Fibroblast of peridontal ligament (primary cell): ENCODE data around the gene C3orf52.
"Not testable (repeated sequence)": the region's sequence is repeated elsewhere in the genome, so short reads cannot be mapped to it uniquely, and the experiment has no call there.

ENCODE experiments used
- DNase-seq: peaks from one replicate; pipeline ENCODE4 v3.0.0-alpha.2; 2010; ENCODE audit errors: extremely low read depth

The C3orf52 gene, protein sequence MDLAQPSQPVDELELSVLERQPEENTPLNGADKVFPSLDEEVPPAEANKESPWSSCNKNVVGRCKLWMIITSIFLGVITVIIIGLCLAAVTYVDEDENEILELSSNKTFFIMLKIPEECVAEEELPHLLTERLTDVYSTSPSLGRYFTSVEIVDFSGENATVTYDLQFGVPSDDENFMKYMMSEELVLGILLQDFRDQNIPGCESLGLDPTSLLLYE

DNA sequence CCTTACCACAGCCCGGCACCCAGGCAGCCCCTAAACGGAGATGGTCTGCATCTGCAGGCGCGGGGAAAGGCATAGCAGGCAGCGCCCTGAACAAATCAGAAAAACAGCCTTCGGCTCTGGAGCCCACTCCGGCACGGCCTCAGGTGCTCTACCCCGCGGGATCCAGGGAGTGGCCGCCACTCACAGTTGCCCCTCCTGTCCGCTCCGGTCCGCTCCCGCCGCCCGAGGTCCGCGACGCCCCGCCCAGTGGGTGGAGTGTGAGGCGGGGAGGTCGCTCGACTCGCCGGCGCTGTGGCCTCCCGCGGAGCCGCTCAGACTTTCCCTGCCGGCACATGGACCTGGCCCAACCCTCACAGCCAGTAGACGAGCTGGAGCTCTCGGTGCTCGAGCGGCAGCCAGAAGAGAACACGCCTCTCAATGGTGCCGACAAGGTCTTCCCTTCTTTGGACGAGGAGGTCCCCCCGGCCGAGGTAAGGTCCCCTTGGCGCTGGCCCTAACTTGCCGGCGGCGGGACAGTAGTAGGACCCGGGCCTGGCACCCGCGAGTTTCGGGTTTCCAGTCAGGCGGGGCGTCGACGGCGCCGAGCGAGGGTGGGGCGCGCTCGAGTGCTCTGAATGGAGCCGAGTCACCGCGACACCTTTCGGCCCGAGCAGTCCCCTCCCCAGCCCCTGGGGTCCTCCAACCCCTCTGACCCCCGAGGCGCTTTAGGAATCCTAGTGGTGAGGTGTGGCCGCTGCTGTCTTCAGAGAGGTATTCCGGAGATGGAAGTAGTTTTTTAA lies at the start of gene C3orf52:
Gene C3orf52 (plus strand): TSS at position 314 of the 779 bp plus-strand sequence. CDS start 19 bp downstream, at position 333.
- peak; percentile 46 for DNase-seq

DNA sequence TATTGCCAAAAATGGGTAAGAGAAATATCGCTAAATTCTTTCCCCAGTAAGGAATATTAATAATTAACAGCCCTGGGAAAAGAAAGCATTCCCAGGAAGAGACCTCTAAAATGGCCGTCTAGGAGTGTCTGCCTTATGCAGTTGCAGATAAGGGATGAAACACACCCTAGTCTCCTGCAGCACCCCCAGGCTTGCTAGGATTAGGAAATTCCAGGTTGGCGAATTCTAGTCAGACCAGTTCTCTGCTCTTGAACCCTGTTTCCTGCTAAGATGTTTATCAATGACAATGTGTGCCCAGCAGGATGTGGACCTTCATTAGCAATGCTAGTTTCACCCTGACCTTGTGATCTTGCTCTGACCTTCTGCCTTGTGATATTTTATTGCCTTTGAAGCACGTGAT lies 49.0 kb upstream of the C3orf52 start:
- DNase-seq, result not testable (repeated sequence)

DNA sequence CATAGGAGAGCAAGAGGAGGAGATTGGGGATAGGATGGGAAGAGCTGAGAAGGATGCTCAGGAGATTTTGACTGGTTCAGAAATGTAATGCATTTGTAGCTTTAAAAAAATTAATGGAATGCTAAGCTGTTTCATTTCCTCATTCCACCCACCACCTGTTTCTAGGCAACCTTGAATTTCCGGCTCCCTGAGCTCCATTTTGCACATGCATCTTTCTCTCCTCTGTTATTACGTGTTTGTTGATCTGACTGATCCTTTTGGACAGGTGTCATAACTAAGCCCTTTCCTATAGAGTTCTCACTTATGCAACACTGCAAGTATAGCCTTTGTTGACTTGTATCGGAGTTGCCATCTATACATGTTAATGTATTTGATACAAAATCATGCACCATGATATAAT lies 47.3 kb upstream of the C3orf52 start:
- DNase-seq, result no peak

DNA sequence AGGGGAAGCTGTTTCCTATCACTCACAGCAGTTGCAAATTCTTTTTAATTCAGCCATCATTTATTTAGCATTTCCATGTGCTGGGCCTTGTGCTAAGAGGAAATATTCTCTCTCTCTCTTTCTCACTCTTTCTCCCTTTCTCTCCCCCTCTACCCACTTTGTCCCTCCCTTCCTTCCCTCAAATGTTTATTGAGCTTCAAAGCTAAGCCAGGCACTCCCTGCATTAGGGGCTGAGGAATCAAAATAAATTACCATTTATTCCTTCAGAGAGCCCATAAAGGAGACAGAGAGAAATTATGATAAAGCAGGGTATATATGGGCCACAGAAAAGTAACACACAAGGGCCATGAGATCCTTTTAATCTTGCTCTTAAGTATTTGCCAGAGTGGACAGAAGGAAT lies 44.9 kb upstream of the C3orf52 start:
- no peak for DNase-seq

DNA sequence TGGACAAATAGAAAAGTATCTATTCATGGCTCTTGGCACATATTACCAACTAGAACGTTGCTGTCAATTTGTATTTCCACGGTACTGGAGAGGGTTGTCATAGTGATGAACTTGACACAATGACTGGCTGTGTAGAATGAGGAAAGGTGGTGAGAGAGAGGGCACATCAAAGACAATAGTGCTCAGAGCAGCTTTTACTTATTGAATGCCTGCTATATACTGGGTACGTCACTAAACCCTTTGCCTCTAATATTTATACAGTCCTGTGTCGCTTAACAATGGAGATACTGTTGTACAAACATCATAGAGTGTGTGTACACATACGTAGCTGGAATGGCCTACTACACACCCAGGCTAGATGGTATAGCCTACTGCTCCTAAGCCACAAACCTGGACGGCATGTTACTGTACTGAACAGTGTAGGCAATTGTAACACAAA lies 43.3 kb upstream of the C3orf52 start:
- no peak for DNase-seq

DNA sequence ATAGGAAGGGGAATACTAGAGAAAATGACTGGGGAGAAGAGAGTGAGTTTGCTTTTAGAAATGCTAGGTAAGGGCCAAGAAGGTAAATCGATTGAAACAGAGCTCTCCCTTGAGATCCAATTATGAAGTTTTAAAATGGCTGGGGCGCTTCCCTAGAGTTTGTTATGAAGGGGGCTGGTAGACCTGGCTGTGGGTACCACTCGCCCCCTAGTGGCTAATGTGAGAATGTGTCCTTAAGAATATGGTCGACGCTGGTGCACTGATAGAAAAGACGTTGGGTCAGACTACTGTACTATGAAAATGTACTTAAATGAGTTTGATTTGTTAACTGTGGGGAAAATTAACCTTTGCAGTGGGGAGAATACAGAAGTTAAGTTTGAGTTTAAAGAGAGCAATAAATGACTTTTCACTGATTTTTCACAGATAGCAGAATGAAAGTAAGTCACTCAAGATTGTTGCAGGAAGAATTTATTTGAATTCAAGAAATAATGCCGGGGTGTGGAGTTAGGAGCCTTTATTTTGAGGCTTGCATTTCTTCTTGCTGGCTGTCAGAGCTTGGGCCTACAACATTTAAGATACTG lies 42.5 kb upstream of the C3orf52 start:
- DNase-seq, result peak; percentile 78

DNA sequence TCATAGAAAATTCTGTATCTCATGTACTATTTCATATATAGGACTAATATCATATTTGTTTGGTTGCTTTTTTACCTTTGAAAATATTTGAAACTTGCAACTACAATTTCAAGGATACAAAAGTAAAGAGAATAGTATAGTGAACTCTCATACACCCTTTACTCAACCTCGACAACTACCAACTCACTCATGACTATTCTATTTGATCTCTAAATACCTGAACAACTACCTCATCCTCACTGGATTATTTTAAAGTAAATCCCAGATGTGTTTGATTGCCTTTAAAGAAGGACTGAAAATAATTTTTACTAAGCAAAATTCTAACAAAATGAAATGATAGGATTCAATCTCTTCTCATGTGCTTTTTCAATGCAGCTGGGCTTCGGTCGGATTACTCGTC lies 39.6 kb upstream of the C3orf52 start:
- DNase-seq, result no peak

DNA sequence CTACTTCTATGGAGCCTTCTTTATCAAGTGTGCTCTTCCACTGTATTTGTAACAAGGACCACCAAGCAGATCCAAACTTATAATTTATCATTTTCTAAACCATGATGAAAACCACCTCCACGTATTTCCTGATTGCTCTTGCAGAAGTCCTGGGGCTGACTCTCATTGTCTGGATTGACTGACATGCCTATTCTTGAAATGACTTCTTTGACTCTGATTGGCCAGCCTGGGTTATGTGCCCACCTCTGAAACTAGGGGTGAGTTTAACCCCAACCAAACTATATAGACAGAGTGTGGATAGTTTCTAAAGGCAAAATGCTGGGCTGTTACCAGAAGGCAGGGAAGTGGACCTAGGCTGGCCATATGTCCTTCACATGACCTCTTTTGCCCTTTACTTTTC lies 38.9 kb upstream of the C3orf52 start:
- DNase-seq, result no peak

DNA sequence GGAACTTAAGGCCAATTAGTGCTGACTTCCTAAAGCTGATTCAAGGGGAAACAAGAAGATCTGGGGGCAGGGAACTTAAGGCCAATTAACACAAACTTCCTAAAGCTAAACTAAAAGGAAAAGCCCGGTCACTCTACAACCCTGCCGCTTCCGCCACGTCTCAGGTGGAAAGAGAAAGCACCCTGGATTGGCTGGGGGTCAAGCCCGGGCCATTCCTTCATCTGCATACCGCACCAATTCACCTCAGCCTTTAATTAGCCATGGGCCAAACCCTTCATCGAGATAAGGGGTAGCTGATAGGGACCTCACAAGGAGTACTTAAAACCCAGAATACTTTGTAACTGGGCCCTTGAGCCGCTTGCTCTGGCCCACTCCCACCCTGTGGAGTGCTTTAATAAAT lies 37.3 kb upstream of the C3orf52 start:
- DNase-seq, result no peak

DNA sequence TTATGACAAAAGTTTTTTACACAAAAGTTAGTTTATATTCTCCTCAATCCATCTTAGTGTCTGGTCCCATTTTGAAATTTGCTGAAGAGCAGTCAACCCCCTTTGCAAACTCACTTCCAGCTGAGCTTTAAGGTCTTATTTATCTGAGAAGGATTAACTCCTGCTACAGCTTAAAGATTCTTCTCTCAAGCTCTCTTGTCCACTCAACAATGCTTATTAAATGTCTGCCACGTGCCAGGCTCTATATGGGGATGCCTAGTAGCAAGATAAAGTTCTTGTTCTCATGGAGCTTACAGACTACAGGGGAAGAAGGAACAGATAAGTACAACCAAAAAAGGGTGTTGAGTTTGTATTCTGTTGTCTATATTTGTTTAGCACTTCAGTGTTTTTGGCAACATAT lies 33.0 kb upstream of the C3orf52 start:
- no peak for DNase-seq

DNA sequence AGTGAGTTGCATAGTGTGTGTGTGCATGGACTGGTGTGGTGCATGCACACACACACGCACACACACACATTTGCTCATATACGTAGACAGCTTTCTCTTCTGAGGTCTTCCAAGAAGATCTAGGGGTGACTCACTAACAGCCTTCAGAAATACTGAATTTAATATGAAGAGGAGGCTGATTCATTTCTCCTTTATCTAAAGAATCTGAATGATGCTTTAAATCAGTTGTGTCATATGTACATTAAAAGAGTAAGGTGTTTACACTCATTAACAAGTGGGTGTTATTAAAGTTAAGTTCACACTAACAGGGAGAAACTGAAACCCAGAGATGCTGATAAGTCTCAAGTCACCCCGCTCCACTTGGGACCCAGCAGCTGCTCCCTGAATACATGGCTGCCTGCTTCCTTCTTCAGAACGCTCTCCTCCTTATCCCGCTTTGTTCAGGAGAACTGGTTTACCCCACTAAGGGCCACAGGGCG lies 29.7 kb upstream of the C3orf52 start:
- peak; percentile 45 for DNase-seq

DNA sequence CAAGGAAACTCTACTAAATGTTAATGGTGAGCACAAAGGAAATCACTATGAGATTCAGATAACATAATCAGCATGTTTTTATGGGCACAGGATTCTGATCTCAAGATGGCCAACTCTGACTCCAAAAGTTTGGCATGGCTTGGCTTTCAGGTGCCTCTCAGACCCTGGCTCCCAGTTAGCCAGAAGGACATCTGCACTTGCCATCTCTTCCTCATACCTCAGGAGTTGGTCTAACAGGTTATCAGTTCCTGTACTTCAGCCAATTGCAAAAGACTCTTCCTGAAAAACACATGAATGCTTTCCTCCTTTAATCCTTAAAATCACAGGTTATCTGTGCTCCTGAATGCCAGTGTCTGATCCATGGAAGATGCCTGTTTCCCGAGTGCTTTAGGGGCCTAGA lies 26.7 kb upstream of the C3orf52 start:
- DNase-seq, result no peak

DNA sequence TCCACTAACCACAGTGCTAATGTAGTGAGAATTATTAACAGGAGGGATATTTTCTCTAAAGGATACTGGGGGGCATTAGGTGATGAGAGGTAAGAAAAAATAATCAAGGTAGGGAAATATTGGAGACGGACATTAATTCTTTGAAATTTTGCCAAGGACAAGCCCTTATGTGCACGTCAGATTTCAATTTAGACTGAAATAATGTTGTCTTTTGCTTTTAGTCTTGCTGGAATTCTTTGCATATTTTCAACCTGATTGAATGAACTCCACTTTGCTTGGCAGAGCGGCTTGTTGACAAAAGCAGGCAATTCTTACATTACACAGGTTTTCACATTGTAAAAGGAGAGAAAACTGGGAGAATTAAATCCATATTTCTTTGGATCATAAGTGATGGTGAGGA lies 25.0 kb upstream of the C3orf52 start:
- peak; percentile 57 for DNase-seq

DNA sequence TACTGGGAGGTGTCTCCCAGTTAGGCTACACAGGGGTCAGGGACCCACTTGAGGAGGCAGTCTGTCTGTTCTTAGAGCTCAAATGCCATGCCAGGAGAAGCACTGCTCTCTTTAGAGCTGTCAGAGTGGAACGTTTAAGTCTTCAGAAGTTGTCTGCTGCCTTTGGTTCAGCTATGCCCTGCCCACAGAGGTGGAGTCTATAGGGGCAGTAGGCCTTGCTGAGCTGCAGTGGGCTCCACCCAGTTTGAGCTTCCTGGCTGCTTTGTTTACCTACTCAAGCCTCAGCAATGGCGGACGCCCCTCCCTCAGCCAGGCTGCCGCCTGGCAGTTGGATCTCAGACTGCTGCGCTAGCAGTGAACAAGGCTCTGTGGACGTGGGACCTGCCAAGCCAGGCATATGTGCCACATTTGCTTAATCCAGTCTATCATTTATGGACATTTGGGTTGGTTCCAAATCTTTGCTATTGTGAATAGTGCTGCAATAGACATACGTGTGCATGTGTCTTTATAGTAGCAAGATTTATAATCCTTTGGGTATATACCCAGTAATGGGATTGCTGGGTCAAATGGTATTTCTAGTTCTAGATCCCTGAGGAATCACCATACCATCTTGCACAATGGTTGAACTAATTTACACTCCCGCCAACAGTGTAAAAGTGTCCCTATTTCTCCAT lies 13.7 kb upstream of the C3orf52 start:
- DNase-seq, result not testable (repeated sequence)

DNA sequence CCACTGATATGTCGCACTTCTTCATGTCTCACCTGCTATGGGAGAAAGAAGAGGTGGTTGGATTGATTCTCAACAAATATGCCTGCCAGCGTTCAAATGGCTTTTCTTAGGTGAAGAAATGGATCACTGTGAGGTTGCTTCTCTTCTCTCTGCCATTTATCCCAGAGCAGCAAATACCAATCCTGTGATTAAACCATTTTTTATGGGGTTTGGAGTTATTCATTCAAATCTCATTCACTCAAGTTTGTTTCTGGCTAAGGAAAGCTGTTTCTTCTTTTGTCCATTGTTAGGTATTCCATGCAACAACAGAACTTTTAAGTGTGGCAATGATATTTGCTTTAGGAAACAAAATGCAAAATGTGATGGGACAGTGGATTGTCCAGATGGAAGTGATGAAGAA lies 12.2 kb upstream of the C3orf52 start:
- peak; percentile 9 for DNase-seq

DNA sequence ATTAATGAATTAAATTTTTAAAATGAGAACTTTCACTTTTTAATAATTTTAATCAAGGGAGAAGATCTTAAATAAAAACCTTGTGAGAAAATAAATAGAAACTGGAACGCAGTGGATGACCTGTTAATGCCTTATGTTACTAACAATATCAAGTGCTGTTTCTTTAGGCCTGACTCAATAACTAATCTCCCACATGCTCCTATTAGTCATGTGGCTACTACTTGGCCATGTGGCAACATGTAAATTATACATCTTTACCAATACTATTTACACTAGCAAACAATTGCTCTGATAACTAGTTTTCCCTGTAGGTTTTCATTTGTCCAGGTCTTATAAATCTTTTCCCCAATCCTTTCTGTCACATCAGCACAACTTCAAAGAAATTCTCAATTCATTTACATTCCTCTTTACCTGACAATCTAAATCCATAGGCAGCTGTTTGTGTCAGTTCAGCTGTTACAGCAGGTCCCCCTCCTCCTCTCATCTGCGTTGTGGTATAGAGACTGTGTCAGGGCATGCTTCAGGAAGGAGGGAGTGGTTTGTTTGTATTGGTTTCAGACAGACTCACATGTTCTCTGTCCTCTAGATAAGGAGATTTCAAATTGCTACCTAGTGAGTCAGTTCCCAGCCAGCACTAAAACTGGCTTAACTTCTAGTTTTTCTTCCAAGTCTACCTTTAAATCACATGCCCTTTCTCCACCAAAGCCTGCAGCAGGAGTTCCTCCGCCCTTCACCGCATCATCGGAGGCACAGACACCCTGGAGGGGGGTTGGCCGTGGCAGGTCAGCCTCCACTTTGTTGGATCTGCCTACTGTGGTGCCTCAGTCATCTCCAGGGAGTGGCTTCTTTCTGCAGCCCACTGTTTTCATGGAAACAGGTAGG lies 11.3 kb upstream of the C3orf52 start:
- DNase-seq, result peak; percentile 59

DNA sequence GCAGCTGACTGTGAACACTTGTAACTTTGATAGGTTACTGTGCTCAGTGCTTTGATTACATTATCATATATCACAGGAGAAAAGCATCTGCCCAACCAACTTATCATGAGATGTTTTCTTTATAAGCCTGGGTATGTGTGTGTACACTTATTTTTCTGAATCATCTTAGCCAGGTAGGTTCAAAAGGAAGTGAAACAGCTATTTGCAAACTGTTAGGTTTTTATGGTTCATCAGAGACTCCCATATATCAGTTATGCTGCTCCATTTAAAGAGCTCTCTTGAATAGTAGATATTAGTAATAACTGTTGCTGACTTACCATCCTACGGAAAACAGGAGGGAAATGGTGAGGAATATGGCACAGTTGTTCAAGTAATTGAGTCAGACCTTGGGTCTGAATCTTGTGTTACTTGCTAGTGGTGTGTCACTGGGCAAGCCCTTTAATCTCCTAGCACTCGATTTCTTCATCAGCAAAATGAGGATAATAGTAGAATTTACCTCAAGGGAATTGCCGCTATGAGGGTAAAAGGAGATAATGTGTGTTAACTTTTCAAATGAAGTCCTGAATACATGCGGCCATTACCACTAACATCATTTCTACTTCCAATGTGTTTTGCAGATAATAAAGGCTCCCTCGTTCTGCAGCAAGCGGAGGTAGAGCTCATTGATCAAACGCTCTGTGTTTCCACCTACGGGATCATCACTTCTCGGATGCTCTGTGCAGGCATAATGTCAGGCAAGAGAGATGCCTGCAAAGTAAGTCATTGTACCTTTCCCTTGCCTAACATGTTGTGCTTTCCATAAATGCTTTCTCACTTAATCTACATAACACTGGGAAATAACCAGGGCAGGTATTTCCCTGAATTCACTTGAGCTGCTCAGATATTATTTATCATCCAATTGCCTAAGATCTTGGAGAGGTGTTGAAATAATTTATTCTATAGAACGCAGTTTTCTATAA lies 7.8 kb upstream of the C3orf52 start:
- DNase-seq, result no peak

DNA sequence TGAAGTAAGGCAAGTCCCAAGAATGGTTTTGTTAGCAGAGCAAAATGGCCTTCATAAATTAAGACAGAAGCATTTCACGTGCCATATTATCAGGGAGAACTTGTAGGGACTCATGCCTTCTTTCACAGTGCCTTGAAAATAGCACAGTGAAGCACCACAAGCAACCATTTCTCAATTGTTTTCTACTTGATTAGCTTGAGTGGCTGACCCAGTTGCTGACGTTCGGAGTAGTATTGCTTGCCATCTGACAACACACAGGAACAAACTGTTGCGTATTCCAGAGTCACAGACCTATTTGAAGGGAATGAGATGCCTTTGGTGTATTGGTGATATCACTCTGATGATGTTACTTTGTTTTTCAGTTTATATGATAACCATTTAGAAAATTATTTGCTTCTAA lies 3.0 kb upstream of the C3orf52 start:
- no peak for DNase-seq

DNA sequence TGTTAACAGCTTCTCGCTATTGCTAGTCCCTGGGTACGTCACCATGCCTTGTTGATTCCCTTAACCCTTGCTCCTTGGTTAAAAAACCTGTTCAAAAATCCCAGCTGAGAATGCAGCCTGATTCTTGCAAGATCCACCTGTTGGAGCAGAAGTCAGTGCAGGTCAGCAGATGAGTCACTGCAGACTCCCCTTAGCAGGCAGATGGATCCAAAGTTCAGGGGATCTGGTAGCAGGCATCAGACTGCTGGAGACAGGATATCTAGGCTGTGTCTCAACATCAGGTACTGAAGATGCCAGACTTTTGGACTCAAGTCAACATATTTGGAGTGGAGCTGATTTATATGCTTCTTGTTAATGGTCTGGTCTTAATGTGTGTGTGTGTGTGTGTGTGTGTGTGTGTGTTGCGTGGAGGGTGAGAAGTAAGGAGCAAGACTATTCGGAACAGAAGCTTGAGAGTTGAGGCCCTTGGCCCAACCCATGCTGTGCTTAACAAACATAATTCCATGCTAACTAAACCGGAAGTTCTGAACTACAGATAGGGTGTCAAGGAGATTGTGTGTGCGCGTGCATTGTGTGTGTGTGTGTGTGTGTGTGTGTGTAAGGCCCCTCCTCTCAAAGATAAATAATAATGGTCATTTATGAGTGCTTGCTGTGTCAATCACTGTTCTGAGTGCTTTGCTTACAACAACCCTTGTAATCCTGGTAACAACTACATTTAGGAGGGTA lies 1.0 kb upstream of the C3orf52 start:
- DNase-seq, result no peak

DNA sequence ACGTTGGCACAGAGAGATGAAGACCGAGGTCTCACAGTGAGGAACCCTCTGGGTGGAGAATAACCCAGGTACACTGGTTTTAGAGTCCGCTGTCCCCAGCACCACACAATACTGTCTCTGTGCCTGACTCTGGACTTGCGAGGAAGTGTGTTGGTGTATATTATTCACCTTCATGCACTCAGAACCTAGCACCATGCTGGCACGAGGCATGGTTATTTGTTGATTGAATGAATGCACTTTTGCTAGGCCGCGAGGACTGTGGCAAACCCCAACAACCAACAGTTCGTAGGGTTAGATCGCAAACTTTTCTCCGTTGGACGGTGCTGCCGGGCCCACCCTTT lies 484 bp upstream of the C3orf52 start:
- DNase-seq, result no peak
